Omental fat pad (tissue), 4 donors: ENCODE results near the gene PPP1R14C. TPM values are rescaled to one million over a fixed set of nuclear protein-coding genes. Genes with fewer than 3 reads are reported as not detected.

Experiments
- ATAC-seq: fragments of 150-250 bp; one replicate; pipeline ENCODE4 v1.9.1; 2016; ENCODE audit warnings: mild to moderate bottlenecking, moderate library complexity; ENCODE audit not compliant: low FRiP score
- DNase-seq: peaks from one replicate; pipeline ENCODE4 v3.0.0-alpha.2; 2019; ENCODE audit warnings: low spot score
- CTCF ChIP-seq, 3 donors: fragments of 450-650 bp; IDR thresholded peaks; one replicate each; pipeline ENCODE4 v1.5.1; 2016 to 2017; ENCODE audit warnings: antibody characterized with exemption in 3 of 3, mild to moderate bottlenecking in 3 of 3, moderate library complexity in 2 of 3
- total RNA-seq, 4 donors: library from RNA; depleted of rRNA; stranded (reverse); fragments of >200 nt; gene quantifications; one replicate each; pipeline ENCODE4 v1.1.0, GENCODE V29; 2016

Gene PPP1R14C
- total RNA-seq, 4 donors from 2014 or later: 0.31 to 1.1 TPM; not detected in 2

GRCh38 chr6:150203871-150204545 lies 61.2 kb downstream of the PPP1R14C start:
- no peak for TF ChIP-seq CTCF (IDR thresholded peaks at IDR 0.05)
- ATAC-seq (no peak), DNase-seq (no peak)

GRCh38 chr6:150204705-150205472 lies 62.0 kb downstream of the PPP1R14C start:
- TF ChIP-seq CTCF (IDR thresholded peaks at IDR 0.05): no peak
- DNase-seq (no peak), ATAC-seq (no peak)

GRCh38 chr6:150207931-150208570 lies 65.2 kb downstream of the PPP1R14C start:
- DNase-seq (no peak), ATAC-seq (no peak)
- no peak for TF ChIP-seq CTCF (IDR thresholded peaks at IDR 0.05)

- DNase-seq (no peak), ATAC-seq (no peak)
- no peak for TF ChIP-seq CTCF (IDR thresholded peaks at IDR 0.05)
Observed at GRCh38 chr6:150208611-150209352, 65.9 kb downstream of the PPP1R14C start.

GRCh38 chr6:150209415-150209814 lies 66.6 kb downstream of the PPP1R14C start:
- DNase-seq (no peak), ATAC-seq (no peak)
- TF ChIP-seq CTCF (IDR thresholded peaks at IDR 0.05): no peak

GRCh38 chr6:150211700-150212511 lies 69.1 kb downstream of the PPP1R14C start:
- no peak for TF ChIP-seq CTCF (IDR thresholded peaks at IDR 0.05)
- no peak for DNase-seq
- ATAC-seq: no peak
